Activated T-cell treated with anti-CD3 and anti-CD28 coated beads for 1 hour (primary cell): ENCODE results near the gene PRDM16.

Source experiments
- DNase-seq: peaks from one replicate; pipeline ENCODE4 v3.0.0-alpha.2; 2020; ENCODE audit warnings: low read depth

Gene PRDM16

DNA sequence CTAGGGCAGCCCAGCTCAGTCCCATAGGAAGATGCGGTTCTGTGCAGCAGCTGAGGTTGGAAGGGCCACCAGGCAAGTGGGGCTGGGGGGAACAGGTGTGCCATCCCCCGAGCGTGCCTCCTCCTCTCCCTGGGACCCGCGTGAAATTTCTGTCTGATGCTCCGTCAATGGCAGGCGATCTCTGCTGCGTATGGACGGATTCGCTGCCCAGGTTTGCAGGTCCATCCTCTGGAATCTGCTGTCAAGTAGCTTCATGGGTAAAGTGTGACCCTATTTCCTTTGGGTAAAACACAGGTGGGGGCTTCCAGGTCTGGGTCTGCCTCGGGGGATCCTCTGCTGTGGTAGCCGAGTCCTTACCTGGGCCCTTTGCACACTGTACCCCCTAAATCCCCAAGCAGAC lies 270.9 kb downstream of the PRDM16 start:
- no peak for DNase-seq

DNA sequence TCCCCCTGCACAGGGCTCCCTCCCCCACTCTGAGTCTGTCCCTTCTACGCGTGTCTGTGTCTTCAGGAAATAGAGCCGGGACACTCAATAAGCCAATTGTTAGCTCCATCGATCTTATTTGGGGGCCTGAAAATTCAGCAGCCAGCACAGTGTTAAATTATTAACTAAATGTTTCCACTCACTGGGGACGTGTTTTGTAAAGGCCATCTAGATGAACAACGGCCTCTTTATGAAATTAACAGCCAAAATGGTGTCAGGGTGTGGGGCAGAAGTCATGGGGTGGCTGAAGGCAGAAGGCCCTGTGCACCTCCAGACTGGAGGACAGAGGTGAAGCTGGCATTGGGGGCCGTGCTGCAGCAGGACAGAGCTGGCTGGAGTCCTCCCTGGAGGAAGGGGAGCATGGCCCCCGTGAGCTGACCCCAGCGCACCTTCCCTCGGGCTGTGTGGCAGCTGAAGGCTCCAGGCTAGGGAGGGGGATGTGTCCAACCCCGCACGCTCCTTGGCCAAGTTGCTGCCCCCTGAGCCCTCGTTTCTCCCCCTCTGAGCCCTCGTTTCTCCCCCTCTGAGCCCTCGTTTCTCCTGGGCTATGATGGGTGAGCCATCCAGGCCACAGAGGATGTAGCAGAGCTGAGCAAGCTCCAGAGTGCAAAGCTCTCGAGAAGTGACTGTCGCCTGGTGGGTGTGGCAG lies 271.7 kb downstream of the PRDM16 start:
- DNase-seq, result no peak

DNA sequence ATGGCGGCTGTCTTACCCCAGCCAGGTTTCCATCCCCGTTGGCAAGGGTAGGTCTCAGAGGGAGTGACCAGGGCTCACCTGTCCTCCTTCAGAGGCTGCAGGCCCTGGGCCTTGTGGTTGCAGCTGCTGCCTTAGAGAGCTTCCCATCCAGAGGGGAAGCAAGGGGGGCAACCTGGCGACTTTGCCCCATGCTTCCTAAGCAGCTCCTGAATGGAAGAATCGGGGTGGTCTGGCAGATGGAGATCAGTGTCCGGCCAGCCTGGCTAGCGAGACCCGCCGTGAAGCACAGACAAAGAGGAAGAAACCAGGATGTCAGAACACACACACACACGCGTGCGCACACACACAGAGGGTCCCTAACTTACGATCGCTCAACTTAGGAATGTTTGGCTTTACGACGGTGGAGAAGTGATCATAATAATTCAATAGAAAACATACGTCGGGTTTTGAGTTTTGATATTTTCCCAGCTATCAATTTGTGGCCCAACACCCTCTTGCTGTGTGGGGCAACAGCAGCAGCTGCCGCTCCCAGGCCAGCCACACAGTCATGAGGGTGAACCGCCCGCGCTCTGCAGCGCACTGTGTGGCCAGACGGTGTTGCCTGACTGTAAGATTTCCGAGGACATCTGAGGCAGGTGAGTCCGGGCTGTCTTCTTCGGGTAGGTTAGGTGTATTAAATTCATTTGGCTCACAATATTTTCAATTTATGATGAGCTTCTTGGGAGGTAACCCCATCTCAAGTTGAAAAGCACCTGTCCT lies 272.4 kb downstream of the PRDM16 start:
- no peak for DNase-seq

DNA sequence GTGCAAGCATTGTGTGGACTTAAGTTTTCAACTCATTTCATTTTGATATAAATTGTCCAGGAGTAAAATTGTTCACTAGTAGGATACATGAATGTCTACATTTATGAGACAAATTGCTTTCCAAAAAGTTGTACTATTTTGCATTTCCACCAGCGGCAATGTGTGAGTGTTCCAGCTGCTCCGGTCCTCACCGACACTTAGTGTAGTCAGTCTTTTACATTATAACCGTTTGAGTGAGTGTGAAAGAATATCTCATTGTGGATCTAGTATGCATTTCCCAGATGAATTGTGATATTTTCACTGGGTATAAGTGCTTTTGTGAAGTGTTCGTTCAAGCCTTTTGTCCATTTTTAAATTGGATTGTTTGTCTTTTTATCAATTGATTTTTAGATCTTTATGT lies 274.0 kb downstream of the PRDM16 start:
- DNase-seq, result no peak

DNA sequence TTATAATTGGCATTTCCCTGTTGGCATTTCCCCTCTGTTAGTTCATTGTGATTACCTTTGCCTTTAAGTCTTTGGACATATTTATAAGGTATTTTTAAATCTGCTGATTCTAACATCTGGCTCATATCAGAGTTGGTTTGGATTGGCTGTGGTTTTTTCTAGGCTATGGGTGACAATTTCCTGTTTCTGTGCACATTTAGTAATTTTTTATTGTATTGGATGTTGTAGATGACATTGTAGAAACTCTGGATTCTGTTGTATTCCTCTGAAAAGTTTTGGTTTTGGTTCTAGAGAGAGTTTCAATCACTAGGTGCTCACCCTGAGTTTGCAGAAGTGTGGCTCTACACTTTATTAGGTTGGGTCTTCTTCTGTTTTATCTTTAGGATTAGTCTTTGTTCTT lies 275.4 kb downstream of the PRDM16 start:
- no peak for DNase-seq

DNA sequence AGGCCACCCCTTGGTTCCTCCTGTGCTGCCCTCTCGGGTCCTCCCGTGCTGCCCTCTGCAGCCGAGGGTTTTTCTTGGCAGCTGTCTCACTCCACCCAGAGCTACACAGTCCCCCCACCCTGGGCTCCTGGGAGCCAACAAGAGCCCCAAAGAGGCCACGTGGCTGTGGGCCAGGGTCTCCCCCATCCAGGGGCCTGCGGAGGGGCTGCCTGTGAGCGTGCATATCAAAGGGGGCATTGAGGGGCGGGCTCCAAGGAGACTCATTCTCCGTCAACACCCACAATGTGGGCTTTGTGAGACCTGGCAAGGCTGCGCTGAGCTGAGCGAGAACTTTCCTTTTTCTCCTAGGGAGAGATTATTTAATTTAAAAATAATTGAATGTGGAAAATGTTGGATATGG lies 276.8 kb downstream of the PRDM16 start:
- DNase-seq, result no peak

DNA sequence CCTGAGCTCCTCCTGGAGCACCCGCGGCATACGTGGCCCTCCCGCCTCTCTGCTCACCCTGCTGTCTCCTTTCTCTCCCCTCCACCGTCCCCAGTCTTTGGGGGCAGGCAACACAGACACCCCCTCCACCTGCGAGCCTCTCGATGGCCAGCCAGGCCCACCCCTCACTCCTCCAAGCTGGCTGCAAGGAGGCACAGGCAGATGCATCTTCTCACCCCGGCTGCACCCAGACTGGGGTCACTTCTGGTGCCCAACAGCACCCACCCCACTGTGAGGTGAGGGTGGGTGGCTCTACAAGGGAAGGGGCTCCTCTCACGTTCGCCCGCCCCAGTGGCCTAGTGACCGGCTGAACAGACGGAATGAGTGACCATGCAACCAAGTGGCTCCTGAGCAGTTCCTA lies 277.5 kb downstream of the PRDM16 start:
- no peak for DNase-seq

DNA sequence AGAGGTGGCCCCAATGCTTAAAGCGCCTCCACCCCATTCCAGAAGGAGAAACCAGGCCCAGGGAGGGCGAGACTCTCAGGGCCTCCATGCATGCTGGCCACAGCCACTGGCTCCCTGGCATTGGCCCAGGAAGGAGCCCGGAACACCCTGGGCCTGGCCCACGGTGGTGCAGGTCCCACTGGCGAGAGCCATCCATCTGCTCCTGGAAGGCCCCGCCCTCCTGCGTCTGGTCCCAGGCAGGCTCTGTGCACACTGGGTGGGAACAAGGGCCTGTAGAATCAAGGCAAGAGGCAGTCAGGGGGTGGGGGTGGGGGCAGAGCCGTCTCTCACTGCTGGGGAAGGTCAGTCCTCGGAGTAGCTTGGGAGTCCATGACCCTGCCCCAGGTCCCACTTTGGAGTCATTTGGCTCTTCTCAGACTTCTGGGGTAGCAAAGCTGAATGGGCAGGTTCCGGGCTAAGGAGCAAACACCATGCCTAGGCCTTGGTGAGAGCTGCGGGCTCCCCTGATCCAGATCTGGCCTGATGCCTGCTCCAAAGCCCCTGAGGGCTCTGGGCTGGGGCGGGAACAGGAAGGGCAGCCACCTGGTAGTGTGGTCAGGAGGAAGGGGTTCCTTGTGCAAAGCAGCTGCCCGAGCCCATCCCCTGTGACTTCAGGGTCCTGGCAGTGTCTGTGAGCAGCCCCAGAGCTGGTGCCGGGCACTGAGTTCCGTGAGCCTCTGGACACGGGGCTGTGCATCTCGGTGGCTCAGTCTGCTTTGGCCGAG lies 278.4 kb downstream of the PRDM16 start:
- DNase-seq, result no peak

DNA sequence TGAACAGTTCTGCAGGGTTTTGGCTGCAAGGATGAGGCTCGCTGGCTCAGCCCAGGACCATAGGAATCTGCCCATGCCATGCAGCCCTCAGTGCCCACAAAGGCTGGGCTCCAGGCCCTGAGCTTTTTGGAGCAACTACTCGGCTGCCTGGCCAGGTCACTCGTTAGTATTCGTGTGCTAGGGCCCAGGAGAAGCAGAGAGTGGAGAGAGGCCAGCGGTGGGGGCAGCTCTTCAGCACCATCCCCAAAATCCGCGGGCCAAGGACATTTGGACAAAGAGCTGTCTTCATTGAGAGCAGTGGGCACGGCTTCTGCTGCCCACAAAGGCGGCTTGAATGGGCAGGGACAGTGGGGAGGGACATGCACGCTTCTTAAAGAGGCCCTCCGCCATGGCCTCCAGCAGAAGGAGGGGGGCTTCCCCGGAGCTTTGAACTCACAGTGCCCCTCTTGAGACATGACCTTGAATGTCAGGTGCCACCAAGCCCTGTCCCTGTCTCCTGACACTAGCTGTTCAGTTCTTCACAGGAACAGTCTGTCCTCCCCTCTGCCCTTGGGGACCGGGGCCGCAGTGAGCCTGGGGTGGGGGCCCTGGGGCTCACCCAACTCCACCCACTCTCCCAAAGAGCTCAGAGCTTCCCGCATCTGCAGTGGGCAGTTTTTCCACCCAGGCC lies 279.3 kb downstream of the PRDM16 start:
- no peak for DNase-seq

DNA sequence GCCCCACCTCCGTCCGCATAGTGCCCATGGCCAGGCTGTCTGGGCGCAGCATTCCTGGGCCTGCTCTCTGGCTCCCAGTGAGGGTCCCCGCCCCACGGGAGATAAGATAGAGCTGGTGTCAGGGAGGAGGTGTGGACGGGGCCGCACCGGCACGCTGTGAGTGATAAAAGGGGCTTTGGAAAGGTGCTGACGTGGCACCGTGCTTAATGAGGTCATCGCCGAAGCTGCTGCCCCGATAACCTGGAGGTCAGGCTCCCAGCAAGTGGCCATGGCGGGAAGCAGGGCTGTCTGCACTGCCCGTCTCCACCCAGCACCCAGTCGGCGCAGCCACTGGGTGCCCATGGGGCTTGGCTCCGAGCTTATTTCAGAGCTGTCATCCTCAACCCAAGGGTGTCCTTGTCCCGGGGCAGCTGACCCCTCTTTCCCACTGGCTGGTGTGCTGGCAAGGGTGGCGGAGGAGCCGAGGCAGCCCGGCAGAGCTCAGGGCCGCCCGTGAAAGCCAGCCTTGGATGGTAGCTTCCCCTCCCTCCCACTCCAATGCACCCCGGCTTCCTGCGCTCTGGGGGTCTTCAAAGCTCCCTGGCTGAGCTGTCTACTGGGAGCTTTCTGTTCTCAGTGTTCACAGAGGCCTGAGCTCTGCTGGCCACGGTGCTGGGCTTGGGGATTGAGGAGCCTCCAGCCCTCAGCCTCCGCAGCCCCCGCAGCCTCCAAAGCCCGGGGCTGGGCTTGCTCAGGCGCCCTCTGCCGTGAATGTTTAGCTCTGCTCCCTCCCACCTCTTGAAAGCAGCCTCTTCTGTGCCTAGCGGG lies 280.4 kb downstream of the PRDM16 start:
- DNase-seq, result no peak

DNA sequence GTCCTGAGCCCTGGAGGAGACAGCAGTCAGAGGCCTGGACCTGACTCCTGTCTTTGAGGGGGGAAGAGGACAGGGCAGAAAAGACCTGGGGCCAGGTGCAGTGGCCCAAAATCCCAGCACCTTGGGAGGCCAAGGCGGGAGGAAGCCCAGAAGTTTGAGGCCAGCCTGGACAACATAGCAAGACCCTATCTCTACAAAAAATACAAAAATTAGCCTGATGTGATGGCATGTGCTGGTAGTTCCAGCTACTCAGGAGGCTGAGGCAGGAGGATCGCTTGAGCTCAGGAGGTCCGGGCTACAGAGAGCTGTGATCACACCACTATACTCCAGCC lies 280.9 kb downstream of the PRDM16 start:
- DNase-seq, result no peak

DNA sequence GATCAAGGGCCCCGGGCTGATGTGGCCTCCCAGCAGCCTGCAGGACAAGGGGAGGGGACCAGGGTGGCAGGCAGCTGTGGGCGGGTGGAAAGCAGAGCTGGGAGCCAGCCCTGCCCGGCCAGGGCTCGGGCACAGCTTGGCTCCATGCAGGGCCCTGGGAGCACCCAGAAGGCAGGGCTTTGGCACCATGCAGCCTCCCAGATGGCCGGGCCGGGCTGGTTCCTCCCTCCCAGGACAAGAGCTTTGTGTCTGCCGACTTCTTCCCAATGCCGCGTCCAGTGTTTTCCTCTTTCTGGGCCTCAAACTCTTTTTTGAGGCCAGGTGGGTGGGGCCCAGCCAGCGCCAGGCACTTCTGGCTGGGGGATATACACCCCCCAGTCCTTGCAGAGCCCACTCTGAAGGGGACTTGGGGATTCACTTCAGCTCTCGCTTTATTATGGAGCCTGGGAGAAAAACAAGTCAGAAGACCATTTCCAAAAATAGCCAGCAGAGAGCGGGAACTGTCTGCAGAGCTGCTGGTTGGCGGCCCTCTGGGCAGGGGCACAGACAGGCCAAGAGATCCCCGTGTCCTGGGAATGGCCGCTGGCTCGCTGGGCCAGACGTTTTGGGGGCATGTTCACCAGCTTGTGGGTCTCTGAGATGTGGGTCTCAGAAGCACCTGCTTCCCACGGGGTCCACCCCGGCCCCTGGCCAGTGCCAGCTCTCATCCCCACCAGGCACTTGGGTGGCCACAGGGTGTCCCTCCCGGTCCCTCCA lies 281.7 kb downstream of the PRDM16 start:
- no peak for DNase-seq

DNA sequence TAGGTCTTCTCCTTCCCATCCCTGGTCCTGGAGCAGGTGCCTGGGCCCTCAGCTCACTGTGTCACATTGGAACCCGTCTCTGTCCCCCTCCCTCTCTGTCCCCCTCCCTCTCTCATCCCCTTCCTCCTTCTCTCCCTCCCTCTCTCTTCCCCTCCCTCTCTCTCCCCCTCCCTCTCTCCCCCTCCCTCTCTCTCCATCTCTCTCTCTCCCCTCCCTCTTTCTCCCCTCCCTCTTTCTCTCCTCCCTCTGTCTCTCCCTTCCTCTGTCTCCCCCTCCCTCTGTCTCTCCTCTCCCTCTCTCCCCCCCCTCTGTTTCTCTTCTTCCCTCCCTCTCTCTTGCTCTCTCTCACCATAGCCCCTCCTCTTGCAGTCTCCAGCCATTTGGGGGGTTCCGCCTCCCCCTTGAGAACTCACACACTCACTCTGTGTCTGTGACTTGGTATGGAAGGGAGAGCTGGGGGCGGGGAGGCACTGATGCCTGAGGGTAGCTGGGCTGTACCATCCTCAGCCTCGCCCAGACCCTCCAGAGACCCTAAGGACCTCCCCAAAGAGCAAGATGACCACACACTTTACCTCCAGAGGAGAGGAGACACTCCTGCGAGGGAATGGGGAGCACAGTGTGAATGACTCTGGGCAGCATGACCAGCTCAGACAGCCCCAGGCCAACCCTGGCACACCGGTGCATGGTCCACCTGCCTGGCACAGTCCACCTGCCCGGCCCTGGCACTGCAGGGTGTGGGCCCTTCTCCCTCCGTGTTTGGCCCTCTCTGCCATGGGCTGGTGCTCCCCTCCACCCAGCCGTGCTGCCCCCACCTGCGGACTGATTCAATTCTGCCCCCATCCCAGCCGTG lies 282.7 kb downstream of the PRDM16 start:
- no peak for DNase-seq

DNA sequence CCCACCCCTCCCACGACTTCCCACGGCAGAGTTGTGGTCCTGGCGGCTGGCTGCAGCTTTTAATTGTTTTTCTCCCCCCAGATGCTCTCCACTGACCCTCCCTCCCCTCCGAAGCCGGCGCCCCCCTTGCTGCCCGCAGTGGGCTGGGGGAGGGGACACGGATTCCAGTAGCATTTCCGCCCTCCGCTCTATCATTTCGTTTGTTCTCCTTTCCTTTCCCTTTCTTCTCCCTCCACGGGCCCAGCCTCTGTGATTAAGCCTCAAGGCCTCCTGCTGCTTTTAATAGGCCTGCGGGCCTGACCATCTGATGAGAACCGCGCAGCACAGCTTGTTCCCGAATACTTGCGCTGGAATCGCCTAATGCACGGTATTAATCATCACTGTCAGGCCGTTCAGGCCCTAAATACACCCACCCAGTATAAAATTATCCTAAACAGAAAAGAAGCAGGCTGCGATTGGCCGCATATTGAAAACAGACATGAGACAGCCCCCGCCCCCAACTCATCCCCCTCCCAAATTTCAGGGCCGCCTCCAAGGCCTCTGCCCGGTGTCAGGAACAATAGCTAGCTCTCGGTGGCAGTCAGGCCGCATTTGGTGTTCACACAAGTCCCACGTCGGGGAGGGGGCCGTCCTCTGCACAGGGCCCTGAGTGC lies 283.4 kb downstream of the PRDM16 start:
- DNase-seq, result no peak

DNA sequence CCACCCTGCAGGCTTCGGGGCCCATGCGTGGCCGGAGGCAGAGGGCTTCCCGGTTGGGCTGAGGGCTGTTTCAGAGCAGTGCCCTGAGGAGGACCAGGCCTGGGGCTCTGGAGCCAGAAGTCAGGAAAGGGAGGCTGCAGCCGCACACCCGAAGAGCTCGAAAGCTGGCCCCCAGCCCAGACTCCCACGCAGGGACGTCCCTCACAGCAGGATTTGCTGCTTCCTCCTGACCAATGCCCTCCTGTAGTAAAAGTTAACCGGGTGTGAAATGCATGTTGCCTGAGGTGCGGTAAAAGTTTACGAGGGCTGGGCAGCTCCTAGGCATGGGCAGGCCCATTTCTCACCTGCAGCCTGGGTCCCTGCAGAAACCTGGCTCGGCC lies 283.9 kb downstream of the PRDM16 start:
- DNase-seq, result no peak

DNA sequence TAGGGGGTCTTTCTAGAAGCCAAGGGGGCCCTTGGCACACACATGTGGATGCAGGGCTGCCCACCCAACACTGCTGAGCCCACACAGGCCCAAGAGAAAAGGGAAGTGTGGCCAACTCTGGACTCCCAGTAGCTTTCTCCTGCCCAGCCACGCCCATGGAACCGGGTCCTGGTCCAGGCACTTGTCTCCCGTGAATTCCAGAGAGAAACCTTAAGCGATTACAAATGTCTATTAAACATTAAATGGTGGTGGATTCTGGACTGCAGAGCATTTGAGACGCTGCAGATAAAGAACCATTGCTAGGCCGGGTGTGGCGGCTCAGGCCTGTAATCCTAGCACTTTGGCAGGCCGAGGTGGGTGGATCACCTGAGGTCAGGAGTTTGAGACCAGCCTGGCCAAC lies 284.9 kb downstream of the PRDM16 start:
- DNase-seq, result no peak

DNA sequence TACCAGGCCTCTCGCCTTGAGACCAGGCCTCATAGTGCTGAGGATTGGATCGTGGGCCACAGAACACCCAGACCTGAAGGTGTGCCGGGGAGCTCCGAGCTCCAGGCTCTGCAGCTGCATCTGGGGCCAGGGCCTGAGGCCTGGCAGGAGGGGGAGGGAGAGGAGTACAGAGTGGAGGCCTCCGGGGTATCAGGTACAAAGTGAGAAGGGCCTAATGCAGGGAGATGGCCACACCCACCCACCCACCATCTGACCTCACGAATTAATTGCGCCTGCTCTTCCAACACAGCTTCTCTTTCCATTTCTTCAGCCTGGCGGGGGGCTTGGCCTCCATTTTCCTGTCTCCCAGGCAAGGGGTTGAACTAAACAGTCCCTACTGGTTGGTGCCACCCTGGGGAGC lies 286.1 kb downstream of the PRDM16 start:
- DNase-seq, result no peak

DNA sequence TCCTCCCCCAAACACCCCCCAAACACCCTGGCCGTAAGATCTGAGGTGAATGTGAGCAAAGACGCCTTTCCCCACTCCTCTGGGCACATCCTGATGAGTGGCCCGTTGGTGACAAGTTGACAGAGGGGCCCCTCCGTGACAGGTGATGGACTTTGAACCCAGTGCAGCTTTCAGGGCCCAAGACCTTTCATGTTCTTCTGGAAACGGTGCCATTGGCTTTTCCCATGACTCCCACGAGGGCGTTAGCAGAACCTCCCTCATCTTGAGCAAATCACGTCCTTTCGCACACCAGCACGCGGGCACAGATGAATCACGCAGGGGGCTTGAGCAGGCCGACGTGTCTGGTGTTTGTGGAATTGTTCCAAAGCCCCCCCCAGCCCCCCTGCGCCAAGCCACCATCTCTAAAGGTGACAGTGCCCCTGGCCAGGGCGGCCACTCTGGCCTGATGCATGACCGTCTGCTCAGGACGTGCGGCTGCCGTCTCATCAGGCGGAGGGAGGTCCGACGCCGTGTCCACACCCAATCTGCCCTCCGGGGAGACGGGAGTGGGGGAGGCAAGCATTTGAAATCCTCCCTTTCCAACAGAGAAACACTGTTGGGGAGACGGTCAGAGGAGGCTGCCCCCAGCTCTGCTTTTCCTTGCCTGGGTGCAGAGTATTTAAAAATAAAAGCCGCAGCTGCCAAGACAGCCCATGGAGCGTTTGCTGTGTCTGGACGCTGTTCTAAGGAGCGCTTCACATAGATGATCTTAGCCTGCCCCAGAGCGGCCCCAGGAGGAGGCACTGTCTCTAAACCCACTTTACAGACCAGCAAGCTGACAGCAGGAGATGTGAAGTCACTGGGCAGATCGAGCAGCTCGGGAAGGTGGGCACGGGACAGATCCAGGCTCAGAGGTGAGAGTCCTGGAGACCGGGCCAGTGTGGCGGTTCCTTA lies 287.2 kb downstream of the PRDM16 start:
- DNase-seq, result no peak
